ENCODE data around the gene U2AF2.

U2AF2 gene

DNA sequence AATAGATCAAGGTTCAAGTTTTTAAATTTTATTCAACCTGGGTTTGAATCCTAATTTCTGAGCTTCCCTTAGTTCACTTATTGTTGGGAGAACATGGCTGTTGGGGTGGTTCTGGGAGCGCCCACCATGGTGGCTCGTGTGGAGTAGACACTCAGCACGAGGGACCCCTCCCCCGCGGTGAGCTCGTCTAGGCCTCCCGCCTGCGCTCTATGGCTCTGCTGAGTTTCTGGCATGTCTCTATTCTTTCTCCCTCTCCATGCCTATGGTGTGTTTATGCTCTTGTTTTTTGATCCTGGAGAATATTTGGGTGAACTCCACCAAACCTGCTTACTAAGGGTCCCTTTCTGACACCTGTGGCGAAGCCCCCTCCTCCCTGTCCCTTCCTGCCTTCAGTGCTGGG is 18.6 kb downstream of the U2AF2 start:
- in situ Hi-C loops (cut with HindIII; ENCODE audit: low sequenced_read_pairs), result no loop called here

DNA sequence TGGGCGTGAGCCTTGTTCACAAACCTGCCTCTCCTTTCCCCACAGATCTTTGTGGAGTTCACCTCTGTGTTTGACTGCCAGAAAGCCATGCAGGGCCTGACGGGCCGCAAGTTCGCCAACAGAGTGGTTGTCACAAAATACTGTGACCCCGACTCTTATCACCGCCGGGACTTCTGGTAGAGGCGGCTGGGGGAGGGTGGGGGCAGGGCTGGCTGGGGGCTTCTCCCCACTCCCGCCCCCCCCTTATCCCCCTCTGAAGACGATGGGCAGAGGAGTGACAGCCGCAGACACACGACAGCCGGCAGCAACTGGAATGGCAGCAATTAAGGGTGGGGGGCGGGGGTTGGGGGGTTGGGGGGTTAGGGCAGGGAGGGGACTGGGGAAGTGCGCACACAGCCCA is 19.1 kb downstream of the U2AF2 start:
- in situ Hi-C loops (cut with HindIII; ENCODE audit: low sequenced_read_pairs), result no loop called here

DNA sequence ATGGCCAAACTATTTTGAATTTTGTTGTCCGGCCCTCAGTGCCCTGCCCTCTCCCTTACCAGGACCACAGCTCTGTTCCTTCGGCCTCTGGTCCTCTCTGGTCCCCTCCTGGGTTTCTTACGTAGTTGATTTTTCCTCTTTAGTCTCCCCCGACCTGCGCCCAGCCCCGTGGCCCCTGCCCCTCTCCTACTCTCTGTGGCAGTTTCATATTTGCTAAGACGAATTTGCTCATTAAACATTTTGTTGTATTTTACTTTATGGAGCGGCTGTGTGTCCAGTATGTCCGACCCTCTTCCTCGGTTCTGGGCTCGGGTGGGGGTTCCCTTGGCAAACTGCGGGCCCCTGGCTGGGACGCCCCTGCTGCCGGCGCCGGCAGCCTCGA is 19.6 kb downstream of the U2AF2 start:
- in situ Hi-C loops (cut with HindIII; ENCODE audit: low sequenced_read_pairs), result no loop called here

DNA sequence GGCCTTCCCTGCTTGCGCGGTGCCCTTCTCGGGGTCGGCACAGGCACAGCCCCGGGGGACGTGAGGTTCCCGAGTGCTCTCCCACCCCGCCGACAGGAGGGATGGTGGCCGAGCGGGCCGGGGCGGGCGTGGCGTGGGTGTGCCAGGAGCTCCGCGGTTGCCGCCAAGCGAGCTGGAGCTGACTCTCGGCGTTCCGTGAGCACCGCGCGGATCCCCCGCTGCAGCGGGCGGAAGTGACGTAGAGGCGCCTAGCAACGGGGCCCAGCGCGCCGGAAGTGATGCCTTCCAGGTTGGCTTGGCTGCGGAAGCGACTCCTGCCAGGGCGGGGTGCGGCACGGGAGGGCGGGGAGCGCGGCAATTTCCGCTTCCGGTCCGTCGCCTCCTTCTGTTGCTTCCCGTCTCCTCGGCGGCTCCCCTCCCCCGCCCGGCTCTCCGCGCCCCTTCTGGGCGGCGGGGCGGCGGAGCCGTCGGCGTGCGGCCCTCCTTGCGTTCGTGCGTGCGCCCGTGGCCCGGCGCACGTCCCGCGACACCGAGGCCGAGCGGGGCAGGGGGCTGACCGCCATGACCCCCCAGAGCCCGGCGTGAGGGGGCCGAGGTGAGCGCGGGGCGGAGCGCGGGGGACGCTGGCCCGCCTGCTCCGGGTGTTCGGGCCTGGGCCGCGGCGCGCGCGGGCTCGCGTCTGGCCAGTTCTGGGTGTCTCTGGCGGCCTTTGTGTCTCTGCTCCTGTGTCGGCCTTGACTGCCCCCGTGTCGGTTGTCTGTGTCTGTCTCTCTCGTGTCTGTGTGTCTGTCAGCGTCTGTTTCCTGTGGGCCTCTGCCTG is 20.2 kb downstream of the U2AF2 start, which contains the start of gene EPN1:
EPN1 (plus strand) TSS at position 386 of the 820 bp plus-strand sequence. CDS start 3,402 bp downstream, outside the sequence.
- in situ Hi-C loops (cut with HindIII; ENCODE audit: low sequenced_read_pairs), result no loop called here

DNA sequence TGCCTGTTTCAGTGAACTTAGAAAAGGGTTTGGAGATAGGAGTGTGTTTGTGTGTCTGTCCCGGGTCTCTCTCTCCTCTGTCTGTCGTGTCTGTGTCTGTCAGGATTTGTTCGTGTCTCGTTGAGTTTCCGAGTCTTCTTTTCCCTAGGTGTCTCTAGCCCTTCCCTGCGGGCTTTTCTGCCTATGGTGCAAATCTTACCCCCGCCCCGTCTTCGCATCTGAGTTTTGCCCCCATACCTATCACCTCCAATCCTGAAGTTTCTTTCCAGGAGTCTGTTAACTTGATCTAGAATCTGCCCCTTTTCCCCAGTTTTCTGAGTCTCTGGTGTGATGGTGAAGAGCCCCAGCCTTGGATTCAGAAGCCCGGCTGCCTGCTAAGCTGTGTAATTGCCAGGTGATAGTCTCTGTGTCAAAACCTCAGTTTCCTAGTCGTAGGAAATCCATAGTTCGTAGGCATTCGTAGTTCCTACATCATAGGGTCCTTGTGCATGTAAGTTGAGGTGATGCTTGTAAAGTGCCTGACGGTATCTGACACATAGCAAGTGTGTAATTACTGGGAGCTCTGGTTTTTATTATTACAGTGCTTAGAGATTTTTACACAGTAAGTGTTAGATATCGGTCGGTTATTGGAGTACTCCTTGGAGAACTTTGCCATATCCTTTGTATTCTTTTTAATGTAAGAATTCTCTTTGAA is 21.0 kb downstream of the U2AF2 start:
- in situ Hi-C loops (cut with HindIII; ENCODE audit: low sequenced_read_pairs), result no loop called here

DNA sequence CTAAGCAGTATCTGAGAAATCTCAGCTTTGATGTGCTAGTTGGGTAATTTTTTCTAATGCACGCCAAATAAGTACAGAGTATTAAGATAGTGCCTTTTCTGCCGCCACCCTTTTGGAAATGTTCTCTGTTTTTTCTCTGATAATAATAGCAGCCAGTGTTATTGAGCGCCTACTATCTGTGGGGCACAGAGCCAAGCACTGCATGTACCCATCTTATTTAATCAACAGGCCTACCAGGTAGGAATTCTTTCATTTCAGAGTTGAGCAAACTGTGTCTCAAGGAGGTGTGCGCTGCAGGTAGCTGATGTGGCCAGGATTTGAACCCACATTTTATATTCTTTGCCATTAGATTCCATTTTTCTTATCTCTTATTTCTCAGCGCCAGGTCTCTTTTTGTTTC is 21.5 kb downstream of the U2AF2 start:
- in situ Hi-C loops (cut with HindIII; ENCODE audit: low sequenced_read_pairs), result no loop called here

DNA sequence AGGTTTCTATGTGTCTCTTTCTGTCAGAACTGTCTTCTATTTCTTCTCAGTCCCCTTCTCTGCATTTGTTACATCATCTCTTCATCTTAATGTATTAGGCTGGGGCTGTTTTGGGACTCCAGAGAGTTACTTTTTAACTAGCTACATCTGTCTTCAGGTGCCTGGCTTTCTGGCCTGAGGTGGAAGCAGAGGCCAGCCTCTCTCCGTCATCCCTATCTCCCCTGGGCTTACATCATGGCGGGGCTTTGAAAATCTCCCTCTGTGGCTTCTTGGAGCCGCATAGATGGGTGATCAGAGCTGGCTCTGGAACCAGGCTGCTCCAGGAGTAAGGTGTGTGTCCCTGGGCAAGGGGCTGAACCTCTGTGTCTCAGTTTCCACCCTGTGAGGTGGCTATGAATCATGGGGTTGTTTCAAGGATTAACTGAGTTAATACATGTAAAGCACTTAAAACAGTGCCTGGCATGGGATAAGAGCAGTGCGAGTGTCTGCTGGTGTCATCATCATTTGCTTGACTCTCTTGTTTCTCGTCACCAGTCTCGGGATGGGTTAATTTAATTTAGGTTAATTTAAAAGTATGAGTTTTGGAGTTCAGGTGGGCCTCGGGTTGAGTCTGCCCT is 22.2 kb downstream of the U2AF2 start:
- in situ Hi-C loops (cut with HindIII; ENCODE audit: low sequenced_read_pairs), result no loop called here

DNA sequence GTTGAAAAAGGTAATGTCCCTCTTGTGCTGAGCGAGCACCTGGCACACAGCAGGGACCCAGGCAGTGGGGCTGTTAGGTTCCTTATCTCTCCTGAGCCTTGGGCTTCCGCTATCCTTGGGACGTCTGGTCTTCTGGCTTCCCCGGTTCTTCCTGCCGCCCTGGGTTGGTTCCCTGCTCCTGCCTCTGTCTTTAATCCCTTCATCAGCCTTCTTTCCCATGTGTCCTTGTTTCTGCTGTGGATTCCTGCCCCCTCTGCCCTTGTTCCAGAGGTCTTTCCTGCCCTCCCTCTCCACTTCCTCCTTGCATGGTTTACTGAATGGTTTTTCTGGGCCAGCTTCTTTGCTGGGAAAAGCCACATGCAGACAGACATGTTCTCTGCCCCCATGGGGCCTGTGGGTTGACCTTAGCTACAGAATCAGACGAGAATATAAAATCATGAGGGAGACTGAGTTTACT is 22.8 kb downstream of the U2AF2 start:
- in situ Hi-C loops (cut with HindIII; ENCODE audit: low sequenced_read_pairs), result no loop called here

DNA sequence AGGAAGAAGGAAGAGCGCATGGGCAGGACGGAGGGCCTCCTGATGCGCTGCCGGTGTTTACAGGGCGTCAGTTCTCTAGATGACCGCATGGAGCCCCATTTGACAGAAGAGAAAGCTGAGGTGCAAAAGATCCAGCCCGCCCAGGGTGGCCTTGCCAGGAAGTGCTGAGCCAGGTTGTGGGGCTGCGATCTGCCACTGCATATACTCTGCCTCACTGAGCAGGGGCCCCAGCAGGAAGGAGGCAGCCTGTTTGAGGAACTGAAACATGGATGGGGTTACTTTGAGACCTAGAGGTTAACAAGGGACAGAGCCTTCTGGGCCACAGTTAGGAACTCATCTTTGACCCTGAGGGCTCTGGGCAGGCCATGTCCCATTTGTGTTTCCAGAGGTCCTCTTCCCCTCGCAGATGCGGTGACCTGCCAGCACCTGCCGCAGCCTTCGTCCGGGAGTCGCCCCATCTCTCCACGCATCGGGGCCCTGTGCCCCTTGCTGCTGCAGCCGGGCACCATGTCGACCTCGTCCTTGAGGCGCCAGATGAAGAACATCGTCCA is 23.4 kb downstream of the U2AF2 start:
- in situ Hi-C loops (cut with HindIII; ENCODE audit: low sequenced_read_pairs), result no loop called here

DNA sequence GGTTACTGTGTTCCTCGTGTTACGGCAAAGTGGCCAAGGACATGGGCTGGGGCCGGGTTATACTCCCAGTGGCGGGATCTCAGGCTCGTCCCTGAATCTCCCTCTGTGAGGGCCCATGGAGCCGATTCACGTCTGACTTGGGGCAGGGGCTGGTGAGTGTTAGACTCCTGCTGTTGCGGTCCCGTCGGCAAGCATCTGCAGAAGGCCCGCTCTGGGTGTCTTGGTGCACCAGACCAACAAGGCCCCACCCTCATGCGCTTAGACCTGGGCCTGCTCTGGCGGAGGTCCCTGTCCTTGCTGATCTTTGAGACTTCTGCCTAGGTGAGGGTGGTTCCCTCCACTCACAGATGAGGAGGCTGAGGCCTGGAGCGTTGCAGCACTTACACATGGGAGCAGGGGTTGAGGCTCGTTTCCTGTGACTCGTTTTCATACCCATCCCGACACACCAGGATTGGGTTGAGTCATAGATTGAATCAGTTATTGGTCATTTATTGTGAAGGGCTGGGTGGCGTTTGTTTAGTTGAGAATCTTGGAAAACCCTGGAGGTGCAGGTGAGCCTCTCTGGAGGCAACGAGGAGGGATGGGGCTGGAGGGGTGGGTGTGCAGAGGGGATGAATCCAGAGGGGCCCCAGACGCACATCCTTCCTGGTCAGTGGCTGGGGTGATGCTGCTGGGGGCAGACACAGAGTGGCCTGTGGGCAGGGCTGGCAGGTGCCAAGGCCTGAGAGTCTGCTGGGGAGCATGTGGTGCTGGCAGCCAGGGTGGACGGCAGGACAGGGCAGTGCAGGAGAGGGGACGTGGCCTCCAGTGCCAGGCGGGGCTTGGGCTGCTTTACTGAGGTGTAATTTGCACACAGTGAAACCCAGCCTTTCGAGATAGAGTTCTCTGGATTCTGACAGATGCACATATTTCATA is 24.8 kb downstream of the U2AF2 start:
- in situ Hi-C loops (cut with HindIII; ENCODE audit: low sequenced_read_pairs), result no loop called here

DNA sequence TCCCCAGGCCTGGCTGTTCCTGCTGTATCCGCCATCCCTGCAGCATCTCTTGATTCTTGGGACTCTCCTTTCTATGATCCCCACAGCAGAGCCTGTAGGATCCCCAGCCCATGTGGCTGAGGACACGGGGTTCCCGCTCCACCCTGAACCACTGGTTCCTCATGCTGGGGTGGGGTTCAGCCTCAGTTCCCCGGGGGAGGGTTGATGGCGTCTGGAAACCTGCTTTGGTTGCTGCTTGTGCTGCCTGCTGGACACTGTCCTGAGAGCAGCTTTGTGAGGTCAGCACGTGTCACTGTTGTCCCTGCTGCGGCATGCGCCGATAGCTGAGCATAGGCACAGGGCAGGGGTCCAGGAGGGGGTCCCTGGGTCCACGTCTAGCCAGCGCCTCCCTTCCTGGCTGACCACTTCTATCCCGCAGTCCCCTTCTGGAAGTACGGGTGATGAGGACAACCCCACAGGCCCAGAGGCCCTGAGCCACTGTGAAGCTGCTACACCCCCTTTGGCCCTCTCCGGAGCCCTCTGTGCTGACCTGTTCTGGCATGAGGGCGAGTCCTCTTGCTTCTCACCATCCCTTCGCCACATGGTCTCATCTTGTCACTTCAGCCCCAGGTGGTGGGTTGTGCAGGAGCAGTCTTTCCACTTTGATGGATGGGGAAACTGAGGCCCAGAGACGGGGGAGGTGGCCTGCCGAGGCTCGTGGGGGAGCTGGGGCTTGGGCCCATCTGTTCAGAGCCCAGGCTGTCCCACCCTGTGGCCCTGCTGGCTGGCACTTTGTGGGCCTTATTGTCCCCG is 25.7 kb downstream of the U2AF2 start:
- in situ Hi-C loops (cut with HindIII; ENCODE audit: low sequenced_read_pairs), result no loop called here

DNA sequence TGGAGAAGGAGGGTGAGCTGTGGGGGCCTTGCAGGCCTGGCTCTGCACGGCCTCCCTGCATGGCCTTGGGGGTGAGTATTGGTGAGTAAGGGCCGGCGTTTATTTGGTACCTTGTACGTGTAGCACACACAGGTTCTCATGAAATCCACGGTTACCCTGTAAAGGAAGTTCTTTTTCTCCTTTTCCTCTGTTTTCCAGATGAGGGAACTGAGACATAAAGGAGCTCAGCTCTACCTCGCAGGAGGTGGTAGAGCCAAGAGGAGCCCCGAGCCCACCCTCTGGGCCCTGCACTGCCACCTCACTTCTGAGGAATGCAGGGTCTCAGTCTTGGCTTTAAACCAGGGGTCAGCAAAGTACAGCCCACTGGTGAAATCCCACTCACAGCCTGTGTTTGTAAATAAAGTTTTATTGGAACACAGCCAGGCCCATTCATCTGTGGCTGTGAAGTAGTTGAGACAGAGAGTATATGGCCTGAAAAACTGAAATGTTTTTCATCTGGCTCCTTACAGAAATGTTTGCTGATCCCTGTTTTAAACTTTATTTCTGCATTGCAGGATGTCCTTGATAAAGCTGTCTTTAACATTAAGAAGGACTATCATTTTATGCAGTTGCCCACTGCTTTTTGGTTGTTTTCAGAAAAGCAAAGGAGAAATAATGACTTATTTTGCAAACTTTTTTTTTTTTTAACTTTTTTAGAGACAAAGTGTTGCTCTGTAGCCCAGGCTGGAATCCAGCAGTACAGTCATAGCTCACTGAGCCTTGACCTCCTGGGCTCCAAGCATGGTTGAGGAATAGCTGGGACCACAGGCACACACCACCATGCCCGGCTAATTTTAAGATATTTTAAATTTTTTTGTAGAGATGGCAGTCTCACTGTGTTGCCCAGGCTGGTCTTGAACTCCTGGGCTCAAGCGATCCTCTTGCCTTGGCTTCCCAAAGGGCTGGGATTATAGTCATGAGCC is 26.6 kb downstream of the U2AF2 start:
- in situ Hi-C loops (cut with HindIII; ENCODE audit: low sequenced_read_pairs), result no loop called here

DNA sequence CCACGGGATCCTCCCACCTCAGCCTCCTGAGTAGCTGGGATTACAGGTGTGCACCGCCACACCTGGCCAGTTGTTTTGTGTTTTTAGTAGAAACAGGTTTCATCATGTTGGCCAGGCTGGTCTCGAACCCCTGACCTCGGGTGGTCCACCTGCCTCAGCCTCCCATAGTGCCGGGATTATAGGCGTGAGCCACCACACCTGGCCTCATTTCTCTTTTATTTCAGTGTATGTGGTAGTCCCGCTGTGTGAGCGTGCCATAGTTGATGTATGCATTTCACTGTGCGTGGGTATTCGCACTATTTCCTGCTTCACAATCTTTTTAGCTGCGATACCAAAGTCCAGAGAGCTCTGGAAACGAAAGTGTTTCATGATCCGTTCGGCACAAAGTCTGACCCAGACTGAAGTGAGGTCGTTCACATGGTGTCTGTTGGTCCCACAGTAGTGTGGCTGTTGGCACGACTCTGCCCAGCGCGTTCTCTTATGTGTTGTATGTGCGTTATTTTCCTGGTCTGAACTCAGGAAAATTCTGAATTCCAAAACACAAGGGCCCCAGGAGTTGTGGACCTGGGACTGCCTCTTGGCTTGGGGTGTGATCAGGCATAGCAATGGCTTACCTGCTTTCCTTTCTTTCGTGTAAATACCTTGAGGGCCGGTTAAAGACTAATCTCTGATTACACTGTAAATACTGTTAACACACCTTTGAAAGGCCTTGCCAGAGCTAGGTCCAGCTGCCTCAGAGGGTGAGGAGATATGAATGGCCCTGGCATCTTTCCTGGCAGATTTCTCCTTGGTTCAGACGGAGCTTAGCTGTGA is 28.8 kb downstream of the U2AF2 start:
- in situ Hi-C loops (cut with HindIII; ENCODE audit: low sequenced_read_pairs), result no loop called here

DNA sequence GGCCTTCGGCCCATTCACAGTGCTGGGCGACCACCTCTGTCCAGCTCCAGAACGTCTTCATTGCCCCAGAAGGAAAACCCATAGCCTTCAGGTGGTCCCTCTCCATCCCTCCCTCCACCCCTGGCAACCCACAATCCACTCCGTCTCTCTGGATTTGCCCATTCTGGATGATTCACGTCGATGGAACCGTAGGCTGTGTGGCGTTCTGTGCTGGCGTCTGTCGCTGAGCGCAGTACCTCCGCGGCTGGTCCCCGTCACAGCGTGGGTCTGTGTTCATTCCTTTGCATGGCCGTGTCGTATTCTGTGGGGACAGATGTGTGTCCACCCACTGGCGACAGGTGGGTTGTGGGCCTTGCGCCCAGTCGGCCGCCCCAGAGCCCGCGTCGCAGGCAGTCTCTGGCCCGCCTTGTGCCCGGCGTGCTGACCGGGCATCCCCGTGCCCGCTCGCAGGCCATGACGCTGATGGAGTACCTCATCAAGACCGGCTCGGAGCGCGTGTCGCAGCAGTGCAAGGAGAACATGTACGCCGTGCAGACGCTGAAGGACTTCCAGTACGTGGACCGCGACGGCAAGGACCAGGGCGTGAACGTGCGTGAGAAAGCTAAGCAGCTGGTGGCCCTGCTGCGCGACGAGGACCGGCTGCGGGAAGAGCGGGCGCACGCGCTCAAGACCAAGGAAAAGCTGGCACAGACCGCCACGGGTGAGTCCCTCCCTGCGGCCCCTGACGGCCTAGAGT is 30.3 kb downstream of the U2AF2 start:
- in situ Hi-C loops (cut with HindIII; ENCODE audit: low sequenced_read_pairs), result no loop called here

DNA sequence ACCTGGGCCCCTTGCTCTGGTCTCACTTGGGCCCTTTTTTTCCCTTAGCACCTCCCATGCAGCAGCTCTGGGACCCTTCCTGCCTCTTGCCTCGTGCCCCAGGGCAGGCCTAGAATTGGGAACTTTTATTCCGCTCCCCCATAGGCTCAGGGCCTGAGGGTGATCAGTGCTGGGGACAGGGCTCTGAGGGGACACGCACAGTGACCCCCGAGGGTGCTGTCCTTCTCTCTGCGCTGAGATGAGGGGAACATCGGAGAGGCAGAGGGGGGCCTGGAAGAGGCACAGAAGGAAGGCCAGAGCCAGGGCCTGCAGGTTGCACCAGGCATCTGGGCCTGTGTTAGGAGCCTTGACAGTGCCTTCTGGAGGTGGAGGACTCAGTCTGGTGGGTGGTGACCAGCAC is 30.9 kb downstream of the U2AF2 start:
- in situ Hi-C loops (cut with HindIII; ENCODE audit: low sequenced_read_pairs), result no loop called here

DNA sequence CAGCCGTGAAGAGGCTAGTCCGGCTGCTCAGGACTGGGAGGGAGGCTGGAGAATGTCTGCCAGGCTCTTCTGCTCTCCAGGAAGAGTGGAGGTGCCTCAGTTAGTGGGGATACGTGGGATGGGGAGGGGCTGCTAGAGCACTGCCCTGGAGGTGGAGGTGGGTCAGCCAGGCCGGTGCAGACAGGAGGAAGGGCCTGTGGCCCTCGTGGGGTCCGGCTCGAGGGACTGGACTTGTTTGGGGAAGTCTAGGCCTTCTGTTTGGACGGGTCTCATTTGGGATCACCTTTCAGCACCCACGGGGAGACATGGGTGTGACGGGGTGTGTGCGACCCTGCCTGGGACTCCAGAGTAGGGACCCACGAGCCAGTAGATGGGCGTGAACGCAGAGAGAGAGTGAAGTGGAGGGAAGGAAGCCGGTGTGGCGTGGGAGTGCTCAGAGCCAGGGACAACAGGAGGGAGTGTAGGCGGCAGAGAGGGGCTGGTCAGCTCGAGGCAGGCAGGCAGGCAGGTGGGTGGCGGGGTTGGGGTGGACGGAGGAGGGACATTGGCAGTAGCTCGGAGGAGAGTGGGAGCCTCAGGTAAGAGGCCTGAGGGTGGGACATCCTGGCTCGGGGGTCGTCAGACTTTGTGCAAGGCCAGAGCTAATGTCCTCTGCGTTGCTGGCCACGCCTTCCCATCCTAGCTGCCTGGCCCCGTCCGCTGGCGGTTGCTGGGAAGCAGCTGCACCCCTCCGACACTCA is 31.6 kb downstream of the U2AF2 start:
- in situ Hi-C loops (cut with HindIII; ENCODE audit: low sequenced_read_pairs), result no loop called here

All from DLD1 (cell line).